Spleen (tissue), 11 donors: ENCODE data around the gene PSME1. TPM values are rescaled to one million over a fixed set of nuclear protein-coding genes. Genes with fewer than 3 reads are reported as not detected.

Experiments
- DNase-seq: peaks from one replicate; pipeline ENCODE4 v3.0.0-alpha.2; 2020
- H3K27ac ChIP-seq, 8 donors: fragments of 200-600 bp; sonication (generic) in 7 of 8; 1 replicate in 4 of 8; 2 replicates in 4 of 8; pipeline versions ENCODE4 v1.5.0 to v1.8.0; 2016 to 2021; ENCODE audit warnings: inconsistent platforms in 4 of 8, mild to moderate bottlenecking in 4 of 8, moderate library complexity in 1 of 8
- H3K27me3 ChIP-seq, 7 donors: fragments of 200-600 bp; sonication (generic) in 6 of 7; replicated peaks in 1 of 7; 1 replicate in 4 of 7; 2 replicates in 3 of 7; pipeline versions ENCODE4 v1.5.0 to v1.8.0; 2016 to 2021; ENCODE audit warnings: inconsistent platforms in 3 of 7, mild to moderate bottlenecking in 1 of 7
- H3K36me3 ChIP-seq, 6 donors: fragments of 200-600 bp; sonication (generic) in 5 of 6; 1 replicate in 4 of 6; 2 replicates in 2 of 6; pipeline versions ENCODE4 v1.5.0 to v1.8.0; 2016 to 2021; ENCODE audit warnings: inconsistent platforms in 2 of 6
- H3K4me1 ChIP-seq, 6 donors: fragments of 200-600 bp; sonication (generic) in 5 of 6; 1 replicate in 3 of 6; 2 replicates in 3 of 6; pipeline versions ENCODE4 v1.5.0 to v1.8.0; 2016 to 2021; ENCODE audit warnings: inconsistent platforms in 3 of 6
- H3K4me3 ChIP-seq, 8 donors: fragments of 200-600 bp; sonication (generic) in 7 of 8; 1 replicate in 4 of 8; 2 replicates in 4 of 8; pipeline versions ENCODE4 v1.5.0 to v1.8.0; 2016 to 2021; ENCODE audit warnings: inconsistent platforms in 4 of 8, mild to moderate bottlenecking in 4 of 8, moderate library complexity in 2 of 8
- H3K9me3 ChIP-seq, 8 donors: fragments of 200-600 bp; sonication (generic) in 7 of 8; 1 replicate in 4 of 8; 2 replicates in 4 of 8; pipeline versions ENCODE4 v1.5.0 to v1.8.0; 2016 to 2021; ENCODE audit warnings: inconsistent platforms in 4 of 8
- CTCF ChIP-seq, 11 experiments: fragments of 200-600 bp in 7 of 11; fragments of 450-650 bp in 4 of 11; sonication (generic) in 4 of 11; IDR thresholded peaks in 8 of 11; conservative IDR thresholded peaks in 3 of 11; 1 replicate in 7 of 11; 2 replicates in 4 of 11; pipeline versions ENCODE4 v1.4.0 to v1.8.0; 2016 to 2021; ENCODE audit warnings: antibody characterized with exemption in 11 of 11, inconsistent platforms in 4 of 11, mild to moderate bottlenecking in 1 of 11
- POLR2A ChIP-seq, 3 donors: fragments of 450-650 bp; IDR thresholded peaks; one replicate each; pipeline ENCODE4 v1.5.1; 2017; ENCODE audit warnings: antibody characterized with exemption in 3 of 3, mild to moderate bottlenecking in 1 of 3
- POLR2AphosphoS5 ChIP-seq, 3 donors: sonication (generic); formaldehyde crosslinking; IDR thresholded peaks; one replicate each; pipeline ENCODE4 v1.5.1; 2017; ENCODE audit warnings: antibody characterized with exemption in 3 of 3
- WGBS, 5 donors: extraction: QIAGEN DNeasy Blood & Tissue Kit in 3 of 5; methylation state at CpG; one replicate each; pipeline versions ENCODE4 v1.1.5 to v1.1.7; 2013 to 2018; 5-methylcytosine and 5-hydroxymethylcytosine counted together
- intact Hi-C: fragments of 100-400 bp; cut with DNase I; formaldehyde crosslinking; loops from one replicate; pipeline ENCODE4 v1.15.0; 2023; ENCODE audit warnings: low total_unique reads
- polyA plus RNA-seq, 3 donors: library from polyadenylated mRNA; stranded (reverse); fragments of 200-250 nt; gene quantifications; one replicate each; pipeline ENCODE4 v1.2.1, GENCODE V29; 2013
- total RNA-seq, 7 donors: library from RNA; depleted of rRNA in 3 of 7; stranded (reverse); fragments of >200 nt in 3 of 7; fragmentation: NEBNext Ultra II Directional in 4 of 7; extraction: Animal tissue kit (Norgen Biotek cat#: 25700) in 4 of 7; gene quantifications; one replicate each; pipeline versions ENCODE4 v1.1.0 to v1.2.1, GENCODE V29; 2016 to 2021
- donor health status: healthy with polysubstance abuse.
- donor health status: DM: no; HTN: no; CAD: no; lungs with moderate emphysema.
- donor health status: DM: no; HTN: no; CAD: no.
- donor health status: Bipolar disorder and iron deficiency.
- donor health status: healthy.
- donor health status: DM: no; HTN: no; CAD: no.
- donor health status: DM: yes; HTN: yes; CAD: no.

PSME1 gene
- total and polyA plus RNA-seq, 10 donors, result 157 to 441 (median 253) TPM

- H3K4me1 ChIP-seq, result peaks cover 23 to 56% (median 41%) of the 10 kb centered on the region in 6 donors
- intact Hi-C loops, result no loop called here
- TF ChIP-seq CTCF (IDR thresholded peaks at IDR 0.05 in 8 of 11, conservative IDR thresholded peaks at IDR 0.05 in 3 of 11), result no peak
- no peak for TF ChIP-seq POLR2AphosphoS5 (IDR thresholded peaks at IDR 0.05)
- TF ChIP-seq POLR2A (IDR thresholded peaks at IDR 0.05), result no peak
Observed at GRCh38 chr14:24115422-24116127, 20.4 kb upstream of the PSME1 start.

GRCh38 chr14:24116128-24116814 is 19.7 kb upstream of the PSME1 start:
- TF ChIP-seq POLR2AphosphoS5 (IDR thresholded peaks at IDR 0.05) (no peak), POLR2A (IDR thresholded peaks at IDR 0.05) (no peak), CTCF (IDR thresholded peaks at IDR 0.05 in 8 of 11, conservative IDR thresholded peaks at IDR 0.05 in 3 of 11) (no peak)
- H3K36me3 ChIP-seq, result peaks cover 3 to 48% (median 42%) of the 10 kb centered on the region in 6 donors
- intact Hi-C loops, result no loop called here
- peak; percentile 67 for DNase-seq
- peak overlapping the region in 4 of 8 donors; percentile 97 to 99 (median 98) for H3K27ac ChIP-seq
- no peaks in the 10 kb centered on the region for H3K9me3 ChIP-seq
- peaks cover 23 to 49% (median 38%) of the 10 kb centered on the region in 6 donors for H3K4me1 ChIP-seq
- H3K4me3 ChIP-seq, result peak overlapping the region in 7 of 8 donors; percentile 60 to 85 (median 79)
- WGBS, 5 donors, result 72 to 85% (median 82%) methylated on average over 6 of the region's 6 CpGs
- no peaks in the 10 kb centered on the region for H3K27me3 ChIP-seq

More at GRCh38 chr14:24115422-24116127, 20.4 kb upstream of the PSME1 start:
- Histone ChIP-seq H3K36me3 (peaks cover 3 to 41% (median 35%) of the 10 kb centered on the region in 6 donors), H3K4me3 (peak overlapping the region; percentile 60 to 85 (median 76)), H3K27me3 (no peaks in the 10 kb centered on the region), H3K9me3 (no peaks in the 10 kb centered on the region), H3K27ac (peak overlapping the region; percentile 97 to 100 (median 98))
- WGBS, 5 donors, result 1 to 7% (median 3%) methylated on average over 14 of the region's 14 CpGs
- peak; percentile 87 for DNase-seq

- H3K4me1 ChIP-seq, result peaks cover 23 to 48% (median 37%) of the 10 kb centered on the region in 6 donors
- intact Hi-C loops, result no loop called here
- H3K9me3 ChIP-seq, result no peaks in the 10 kb centered on the region
- H3K4me3 ChIP-seq, result peak overlapping the region in 1 of 8 donors; percentile 85
- no peaks in the 10 kb centered on the region for H3K27me3 ChIP-seq
- peaks cover 3 to 57% (median 51%) of the 10 kb centered on the region in 6 donors for H3K36me3 ChIP-seq
- WGBS, 5 donors, result 92 to 98% (median 94%) methylated on average over 6 of the region's 6 CpGs
- peak; percentile 69 for DNase-seq
- TF ChIP-seq CTCF (IDR thresholded peaks at IDR 0.05 in 8 of 11, conservative IDR thresholded peaks at IDR 0.05 in 3 of 11), result no peak
- H3K27ac ChIP-seq, result peak overlapping the region in 2 of 8 donors; percentile 4 to 6
Observed at GRCh38 chr14:24117179-24117578, 18.8 kb upstream of the PSME1 start.

- Histone ChIP-seq H3K4me1 (peaks cover 20 to 65% (median 44%) of the 10 kb centered on the region in 6 donors), H3K27ac (no peak overlapping the region), H3K36me3 (peaks cover 3 to 82% (median 71%) of the 10 kb centered on the region in 6 donors), H3K9me3 (no peaks in the 10 kb centered on the region), H3K27me3 (no peaks in the 10 kb centered on the region), H3K4me3 (no peak overlapping the region)
- intact Hi-C loops, result no loop called here
- 97 to 99% (median 98%) methylated on average over 6 of the region's 6 CpGs for WGBS, 5 donors
- DNase-seq, result peak; percentile 37
- peak in 1 of 3 donors; percentile 15 for TF ChIP-seq POLR2AphosphoS5 (IDR thresholded peaks at IDR 0.05)
- no peak for TF ChIP-seq CTCF (IDR thresholded peaks at IDR 0.05 in 8 of 11, conservative IDR thresholded peaks at IDR 0.05 in 3 of 11)
- no peak for TF ChIP-seq POLR2A (IDR thresholded peaks at IDR 0.05)
Observed at GRCh38 chr14:24119691-24120090, 16.3 kb upstream of the PSME1 start.
